M059J (cell line): Measurements from ENCODE around the gene OBSCN. TPM values are rescaled to one million over a fixed set of nuclear protein-coding genes. Genes with fewer than 3 reads are reported as not detected.

ENCODE experiments used
- DNase-seq: peaks from one replicate; pipeline ENCODE4 v3.0.0-alpha.2; 2012; ENCODE audit warnings: low read depth
- total RNA-seq: library from RNA; depleted of rRNA; stranded (reverse); fragments of >200 nt; shearing (Covaris generic); gene quantifications from 2 replicates; pipeline ENCODE4 v1.2.3, GENCODE V29; 2014

The OBSCN gene
- total RNA-seq, 1 experiment from 2014 or later, result 1.9 TPM

- no peak for DNase-seq
These were observed 111.7 kb downstream of the OBSCN start for GRCh38 chr1:228319352-228320088.

- DNase-seq, result no peak
These were observed 112.5 kb downstream of the OBSCN start for GRCh38 chr1:228320394-228320793.

GRCh38 chr1:228321435-228321834 lies 113.6 kb downstream of the OBSCN start:
- DNase-seq, result no peak

GRCh38 chr1:228321895-228322294 lies 114.1 kb downstream of the OBSCN start:
- no peak for DNase-seq

GRCh38 chr1:228323401-228323800 lies 115.6 kb downstream of the OBSCN start:
- DNase-seq, result no peak

GRCh38 chr1:228325267-228325666 lies 117.4 kb downstream of the OBSCN start:
- no peak for DNase-seq

GRCh38 chr1:228329887-228330286 lies 122.0 kb downstream of the OBSCN start:
- no peak for DNase-seq

- no peak for DNase-seq
These were observed 125.2 kb downstream of the OBSCN start for GRCh38 chr1:228332797-228333738.

GRCh38 chr1:228333739-228334115 lies 125.9 kb downstream of the OBSCN start:
- DNase-seq, result no peak

GRCh38 chr1:228334226-228334935 lies 126.5 kb downstream of the OBSCN start:
- no peak for DNase-seq

GRCh38 chr1:228334954-228335353 lies 127.1 kb downstream of the OBSCN start:
- DNase-seq, result no peak

- no peak for DNase-seq
These were observed 127.8 kb downstream of the OBSCN start for GRCh38 chr1:228335406-228336307.

- peak; percentile 54 for DNase-seq
These were observed 128.6 kb downstream of the OBSCN start for GRCh38 chr1:228336308-228337030.

GRCh38 chr1:228337031-228337564 lies 129.3 kb downstream of the OBSCN start:
- DNase-seq, result no peak

GRCh38 chr1:228337711-228338520 lies 130.1 kb downstream of the OBSCN start:
- no peak for DNase-seq

- DNase-seq, result no peak
These were observed 130.7 kb downstream of the OBSCN start for GRCh38 chr1:228338521-228339051.

GRCh38 chr1:228339059-228339704 lies 131.3 kb downstream of the OBSCN start:
- DNase-seq, result no peak
